ENCODE measurements around the gene PFKFB3.

- TF ChIP-seq CTCF (IDR thresholded peaks at IDR 0.05) (no peak), EZH2 (IDR thresholded peaks at IDR 0.05) (no peak)
Observed at GRCh38 chr10:6154566-6154965, 48.2 kb upstream of the PFKFB3 start.

All from neural progenitor cell (in vitro differentiated cells).